CD4-positive, alpha-beta memory T cell (primary cell): ENCODE data around the gene COX20. TPM values are rescaled to one million over a fixed set of nuclear protein-coding genes. Genes with fewer than 3 reads are reported as not detected.

ENCODE experiments used
- CTCF ChIA-PET: fragments of 350-600 bp; sonication (Branson Sonifier 250); formaldehyde crosslinking; loops from one replicate; lab custom pipeline; 2021; ENCODE audit warnings: inconsistent platforms; ENCODE audit not compliant: partially characterized antibody; lab: Charles Lee
- POLR2A ChIA-PET: fragments of 350-600 bp; sonication (Branson Sonifier 250); formaldehyde crosslinking; loops from one replicate; lab custom pipeline; 2021; ENCODE audit not compliant: partially characterized antibody; lab: Charles Lee
- DNase-seq, 5 donors: peaks; one replicate each; pipeline versions ENCODE4 v3.0.0 to v3.0.0-alpha.2; 2020 to 2022; ENCODE audit warnings: mixed read lengths in 1 of 5
- H3K27ac ChIP-seq: one replicate; pipeline ENCODE4 v1.7.0; 2013; ENCODE audit warnings: low read depth, low read length
- H3K27me3 ChIP-seq: 2 replicates; pipeline ENCODE4 v1.7.0; 2013; ENCODE audit warnings: mild to moderate bottlenecking, low read length, moderate library complexity; ENCODE audit not compliant: insufficient read depth
- H3K36me3 ChIP-seq: 2 replicates; pipeline ENCODE4 v1.7.0; 2013; ENCODE audit warnings: mild to moderate bottlenecking, low read length, moderate library complexity; ENCODE audit not compliant: insufficient read depth
- H3K4me1 ChIP-seq: 2 replicates; pipeline ENCODE4 v1.7.0; 2013; ENCODE audit warnings: mild to moderate bottlenecking, low read length, moderate library complexity; ENCODE audit not compliant: insufficient read depth
- H3K4me3 ChIP-seq, 2 donors: one replicate each; pipeline ENCODE4 v1.7.0; 2013; ENCODE audit warnings: low read length in 2 of 2, mild to moderate bottlenecking in 1 of 2
- H3K9me3 ChIP-seq, 2 donors: one replicate each; pipeline ENCODE4 v1.7.0; 2013; ENCODE audit warnings: low read length in 2 of 2, control low read depth in 1 of 2; ENCODE audit not compliant: control insufficient read depth in 1 of 2
- H3K27ac Mint-ChIP-seq, 7 donors: one replicate each; pipeline ENCODE4 v1.8.0; 2020 to 2021; ENCODE audit warnings: mixed read lengths in 7 of 7, mild to moderate bottlenecking in 6 of 7, inconsistent platforms in 3 of 7, moderate library complexity in 3 of 7
- H3K27me3 Mint-ChIP-seq, 2 donors: one replicate each; pipeline ENCODE4 v1.8.0; 2020 to 2021; ENCODE audit warnings: mixed read lengths in 2 of 2
- H3K36me3 Mint-ChIP-seq, 2 donors: one replicate each; pipeline ENCODE4 v1.8.0; 2020 to 2021; ENCODE audit warnings: mixed read lengths in 2 of 2, inconsistent platforms in 1 of 2, mild to moderate bottlenecking in 1 of 2
- H3K4me1 Mint-ChIP-seq, 4 donors: one replicate each; pipeline ENCODE4 v1.8.0; 2020 to 2021; ENCODE audit warnings: mixed read lengths in 4 of 4, mild to moderate bottlenecking in 1 of 4
- H3K4me3 Mint-ChIP-seq, 8 donors: one replicate each; pipeline ENCODE4 v1.8.0; 2020 to 2021; ENCODE audit warnings: mixed read lengths in 8 of 8, mild to moderate bottlenecking in 7 of 8, moderate library complexity in 6 of 8, inconsistent platforms in 3 of 8
- H3K9me3 Mint-ChIP-seq, 8 donors: one replicate each; pipeline ENCODE4 v1.8.0; 2020 to 2021; ENCODE audit warnings: mixed read lengths in 8 of 8, mild to moderate bottlenecking in 5 of 8, inconsistent platforms in 3 of 8, moderate library complexity in 1 of 8
- intact Hi-C: fragments of 100-400 bp; cut with micrococcal nuclease; formaldehyde crosslinking; loops from one replicate; pipeline ENCODE4 v1.15.1; 2023
- polyA plus RNA-seq, 2 donors: library from polyadenylated mRNA; unstranded; fragments of 300-500 nt; fragmentation: Illumina TruSeq; gene quantifications; one replicate each; pipeline ENCODE4 v1.2.3, GENCODE V29; 2021
- total RNA-seq, 2 experiments: library from RNA; stranded (reverse); gene quantifications; one replicate each; pipeline ENCODE4 v1.2.3, GENCODE V29; 2021

The COX20 gene
- total and polyA plus RNA-seq, 4 experiments from 2014 or later = 31.3 to 65.7 (median 37.8) TPM

GRCh38 chr1:244833734-244834542, 1.5 kb upstream of the COX20 start:
- intact Hi-C loops = loop anchor here (1.0 to 2.0 kb wide), 5 partner anchors 33 to 1673 kb away; partner anchors contain the start of genes CEP170 and SMYD3
- H3K27me3 ChIP-seq = no peaks in the 10 kb centered on the region
- ChIA-PET POLR2A (interaction anchor here (0.7 to 25.0 kb wide), 27 partner anchors 9 to 1578 kb away, joined by 3 to 1465 read pairs (median 6); partner anchors contain the start of genes ADSS2, CATSPERE, CEP170 and DESI2), CTCF (interaction anchor here (0.6 to 8.4 kb wide), 11 partner anchors 10 to 209 kb away, joined by 3 to 97 read pairs (median 5); partner anchors contain the start of gene HNRNPU)
- H3K36me3 ChIP-seq = no peaks in the 10 kb centered on the region
- H3K4me1 ChIP-seq = peaks cover 36% of the 10 kb centered on the region
- peak; percentile 59 to 78 (median 66) for DNase-seq
- H3K9me3 ChIP-seq = no peaks in the 10 kb centered on the region
- H3K27ac ChIP-seq = peak overlapping the region; percentile 94
- H3K4me1 Mint-ChIP-seq = peaks cover 26 to 51% (median 32%) of the 10 kb centered on the region in 4 donors
- H3K27me3 Mint-ChIP-seq = no peaks in the 10 kb centered on the region
- peaks cover 11 to 27% of the 10 kb centered on the region in 2 donors for H3K36me3 Mint-ChIP-seq
- H3K27ac Mint-ChIP-seq = peak overlapping the region; percentile 93 to 100 (median 99)
- peak overlapping the region; percentile 74 to 80 for H3K4me3 ChIP-seq
- H3K4me3 Mint-ChIP-seq = peak overlapping the region; percentile 86 to 98 (median 96)
- H3K9me3 Mint-ChIP-seq = peaks cover 0 to 3% (median 0%) of the 10 kb centered on the region in 8 donors

DNA sequence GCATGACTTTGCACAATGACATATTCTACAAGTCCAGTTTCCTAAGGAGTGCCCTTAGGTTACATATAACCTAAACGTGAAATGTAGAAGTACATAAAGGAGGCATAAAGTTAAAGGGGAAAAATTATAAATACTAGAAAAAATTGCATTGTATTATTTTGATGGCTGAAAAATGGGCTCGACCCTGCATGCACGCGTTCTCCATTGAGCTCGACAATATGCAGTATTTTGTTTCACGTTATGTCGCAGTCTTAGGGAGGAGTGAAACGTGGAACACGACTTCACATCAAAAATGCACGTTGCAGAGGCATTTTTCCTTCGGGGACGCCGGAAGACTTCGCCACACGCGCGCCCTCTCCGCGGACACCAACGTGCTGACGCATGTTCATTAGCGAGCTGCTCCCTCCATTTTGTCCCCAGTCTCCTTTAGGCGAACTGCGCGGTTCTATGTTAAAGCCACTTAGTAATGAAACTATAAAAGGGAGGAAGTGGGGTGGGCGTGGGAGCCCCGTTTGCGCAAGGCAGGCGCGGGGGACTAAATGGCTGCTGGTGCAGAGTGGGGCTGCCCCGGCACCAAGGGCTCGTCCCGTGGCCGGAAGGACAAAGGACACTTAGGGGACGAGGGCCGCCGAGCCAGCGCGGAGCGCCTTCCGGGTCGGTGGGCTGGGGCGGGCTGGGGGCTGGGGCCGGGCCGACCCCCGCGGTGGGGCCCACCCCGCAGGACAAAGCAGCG, 749 bp upstream of the COX20 start:
- CTCF ChIA-PET = interaction anchor here (0.7 to 8.4 kb wide), 11 partner anchors 9 to 208 kb away, joined by 3 to 97 read pairs (median 6); partner anchors contain the start of gene HNRNPU
- H3K27me3 ChIP-seq = no peaks in the 10 kb centered on the region
- Mint-ChIP-seq H3K9me3 (peaks cover 0 to 3% (median 0%) of the 10 kb centered on the region in 8 donors), H3K27me3 (no peaks in the 10 kb centered on the region), H3K36me3 (peaks cover 19 to 35% of the 10 kb centered on the region in 2 donors), H3K4me1 (peaks cover 29 to 59% (median 37%) of the 10 kb centered on the region in 4 donors), H3K27ac (peak overlapping the region; percentile 93 to 100 (median 99)), H3K4me3 (peak overlapping the region; percentile 89 to 98 (median 96))
- POLR2A ChIA-PET = interaction anchor here (0.7 to 25.0 kb wide), 27 partner anchors 10 to 1579 kb away, joined by 3 to 1465 read pairs (median 6); partner anchors contain the start of genes ADSS2, CATSPERE, CEP170 and DESI2
- peaks cover 44% of the 10 kb centered on the region for H3K4me1 ChIP-seq
- peak overlapping the region; percentile 74 to 80 for H3K4me3 ChIP-seq
- intact Hi-C loops = loop anchor here (1.0 kb wide), 8 partner anchors 29 to 1579 kb away; partner anchors contain the start of gene CEP170
- H3K36me3 ChIP-seq = no peaks in the 10 kb centered on the region
- H3K9me3 ChIP-seq = no peaks in the 10 kb centered on the region
- H3K27ac ChIP-seq = peak overlapping the region; percentile 94
- peak; percentile 93 to 95 (median 94) for DNase-seq

- Histone ChIP-seq H3K9me3 (no peaks in the 10 kb centered on the region), H3K27me3 (no peaks in the 10 kb centered on the region), H3K4me3 (peak overlapping the region; percentile 74 to 87), H3K27ac (peak overlapping the region; percentile 94), H3K36me3 (peaks cover 4% of the 10 kb centered on the region), H3K4me1 (peaks cover 56% of the 10 kb centered on the region)
- Mint-ChIP-seq H3K9me3 (peaks cover 0 to 3% (median 0%) of the 10 kb centered on the region in 8 donors), H3K4me1 (peaks cover 37 to 73% (median 47%) of the 10 kb centered on the region in 4 donors), H3K36me3 (peaks cover 31 to 47% of the 10 kb centered on the region in 2 donors), H3K27ac (peak overlapping the region; percentile 93 to 100 (median 99)), H3K27me3 (no peaks in the 10 kb centered on the region), H3K4me3 (peak overlapping the region; percentile 86 to 98 (median 94))
- no peak for DNase-seq
- intact Hi-C loops = no loop called here
- CTCF ChIA-PET = interaction anchor here (1.4 to 8.4 kb wide), 9 partner anchors 8 to 206 kb away, joined by 3 to 97 read pairs (median 8); partner anchors contain the start of gene HNRNPU
- POLR2A ChIA-PET = interaction anchor here (0.8 to 25.0 kb wide), 14 partner anchors 9 to 1580 kb away, joined by 3 to 1465 read pairs (median 16); partner anchors contain the start of genes ADSS2, CATSPERE, CEP170 and DESI2
Measured at GRCh38 chr1:244836135-244836521, 670 bp downstream of the COX20 start.

- ChIA-PET CTCF (interaction anchor here (0.9 to 8.4 kb wide), 9 partner anchors 11 to 206 kb away, joined by 3 to 97 read pairs (median 8); partner anchors contain the start of gene HNRNPU), POLR2A (interaction anchor here (0.8 to 25.0 kb wide), 12 partner anchors 10 to 1581 kb away, joined by 3 to 1465 read pairs (median 18); partner anchors contain the start of genes ADSS2, CATSPERE, CEP170 and DESI2)
- Mint-ChIP-seq H3K9me3 (peaks cover 0 to 3% (median 0%) of the 10 kb centered on the region in 8 donors), H3K4me3 (peak overlapping the region; percentile 86 to 98 (median 94)), H3K27me3 (no peaks in the 10 kb centered on the region), H3K27ac (peak overlapping the region; percentile 93 to 100 (median 99)), H3K4me1 (peaks cover 37 to 78% (median 50%) of the 10 kb centered on the region in 4 donors), H3K36me3 (peaks cover 33 to 51% of the 10 kb centered on the region in 2 donors)
- DNase-seq = no peak
- Histone ChIP-seq H3K27ac (peak overlapping the region; percentile 94), H3K9me3 (no peaks in the 10 kb centered on the region), H3K4me1 (peaks cover 60% of the 10 kb centered on the region), H3K36me3 (peaks cover 9% of the 10 kb centered on the region), H3K27me3 (no peaks in the 10 kb centered on the region), H3K4me3 (peak overlapping the region; percentile 74 to 87)
- intact Hi-C loops = no loop called here
Measured at GRCh38 chr1:244836584-244836983, 1.1 kb downstream of the COX20 start.

GRCh38 chr1:244837597-244838258, 2.3 kb downstream of the COX20 start:
- no peaks in the 10 kb centered on the region for H3K27me3 Mint-ChIP-seq
- no peak overlapping the region for H3K4me3 ChIP-seq

More at GRCh38 chr1:244837597-244838258, 2.3 kb downstream of the COX20 start:
- Mint-ChIP-seq H3K27ac (peak overlapping the region; percentile 16 to 100 (median 93)), H3K4me1 (peaks cover 37 to 88% (median 55%) of the 10 kb centered on the region in 4 donors), H3K9me3 (peaks cover 0 to 3% (median 0%) of the 10 kb centered on the region in 8 donors), H3K4me3 (peak overlapping the region in 5 of 8 donors; percentile 14 to 97 (median 86)), H3K36me3 (peaks cover 41 to 61% of the 10 kb centered on the region in 2 donors)
- CTCF ChIA-PET = interaction anchor here (0.9 to 8.4 kb wide), 7 partner anchors 10 to 234 kb away, joined by 4 to 97 read pairs (median 7); partner anchors contain the start of gene HNRNPU
- POLR2A ChIA-PET = interaction anchor here (5.7 to 25.0 kb wide), 2 partner anchors 18 to 131 kb away, joined by 285 to 1465 read pairs; partner anchors contain the start of gene HNRNPU
- H3K36me3 ChIP-seq = peaks cover 19% of the 10 kb centered on the region
- H3K27me3 ChIP-seq = no peaks in the 10 kb centered on the region
- peaks cover 61% of the 10 kb centered on the region for H3K4me1 ChIP-seq
- peak overlapping the region; percentile 94 for H3K27ac ChIP-seq
- H3K9me3 ChIP-seq = no peaks in the 10 kb centered on the region
- intact Hi-C loops = loop anchor here (1.0 kb wide), 1 partner anchor 8 kb away; no protein-coding TSS in a partner anchor
- no peak for DNase-seq
